HG02623 (cell line): ENCODE data around the gene AATK.
"Not testable (repeated sequence)": the region's sequence is repeated elsewhere in the genome, so short reads cannot be mapped to it uniquely, and the experiment has no call there.

Source experiments
- ATAC-seq: cut with Tn5 transposase; IDR thresholded peaks from one replicate; pipeline ENCODE4 v1.9.1; 2021; ENCODE audit warnings: moderate library complexity; ENCODE audit not compliant: unreplicated experiment

The AATK gene

DNA sequence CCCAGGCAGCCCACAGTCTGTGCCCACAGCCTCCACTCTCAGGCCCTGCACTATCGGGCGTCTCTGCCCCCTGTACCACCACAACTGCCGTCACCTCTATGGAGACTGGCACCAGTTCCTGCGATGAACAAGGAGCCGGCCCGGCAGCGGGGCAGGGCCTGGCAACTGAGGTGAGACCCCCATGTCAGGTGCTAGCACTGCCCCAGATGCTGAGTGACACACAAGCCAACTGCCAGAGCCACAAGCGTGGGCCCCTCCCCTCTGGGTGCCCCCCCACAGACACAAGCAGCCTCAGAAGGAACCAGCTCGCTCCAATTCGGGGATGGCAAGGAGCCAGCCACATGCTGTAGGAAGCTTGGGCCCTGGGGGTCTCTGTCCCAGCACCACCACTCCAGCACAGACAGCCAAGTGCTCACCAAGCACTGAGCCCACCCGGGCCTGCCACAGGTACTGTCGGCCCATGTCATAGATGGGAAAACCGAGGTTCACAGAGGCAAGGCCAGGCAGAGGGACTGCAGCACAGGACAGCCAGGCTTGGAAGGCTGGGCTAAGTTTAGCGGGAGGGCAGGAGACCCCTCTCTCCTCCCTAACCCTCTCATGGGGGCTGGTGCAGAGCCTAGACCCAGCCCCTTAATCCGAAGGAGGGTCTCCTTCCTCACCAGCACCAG, 2.2 kb downstream of the AATK start:
- no peak for ATAC-seq

DNA sequence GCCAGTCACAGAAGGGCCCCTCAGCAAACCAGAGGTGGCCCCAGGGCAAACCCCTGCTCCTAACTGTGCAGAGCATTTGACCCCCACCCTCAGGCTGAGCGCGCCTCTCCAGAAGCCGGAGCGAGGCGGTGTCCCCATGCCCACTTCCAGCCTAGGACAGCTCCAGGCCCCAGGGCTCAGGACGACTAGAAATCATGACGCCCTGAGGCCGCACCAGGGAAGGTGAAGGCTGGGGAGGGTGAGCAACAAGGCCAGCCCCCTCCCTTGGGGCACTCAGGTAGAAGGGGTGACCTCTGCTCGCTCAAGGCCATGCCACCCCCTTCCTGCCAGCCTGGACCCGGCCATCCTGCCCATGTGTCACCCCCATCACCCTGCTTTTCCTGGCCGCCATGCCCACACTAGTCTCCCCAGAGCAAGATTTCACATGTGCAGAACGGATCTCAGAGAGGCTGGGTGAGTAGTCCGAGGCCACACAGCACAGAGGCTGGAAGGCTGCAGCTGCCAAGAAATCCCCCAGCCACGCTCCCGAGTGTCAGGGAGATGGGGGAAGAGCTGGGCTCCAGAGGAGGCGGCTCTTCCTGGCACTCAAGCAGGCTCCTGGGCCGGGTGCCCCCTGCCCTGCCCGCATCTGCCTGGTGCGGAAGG, 2.8 kb downstream of the AATK start:
- ATAC-seq = no peak

DNA sequence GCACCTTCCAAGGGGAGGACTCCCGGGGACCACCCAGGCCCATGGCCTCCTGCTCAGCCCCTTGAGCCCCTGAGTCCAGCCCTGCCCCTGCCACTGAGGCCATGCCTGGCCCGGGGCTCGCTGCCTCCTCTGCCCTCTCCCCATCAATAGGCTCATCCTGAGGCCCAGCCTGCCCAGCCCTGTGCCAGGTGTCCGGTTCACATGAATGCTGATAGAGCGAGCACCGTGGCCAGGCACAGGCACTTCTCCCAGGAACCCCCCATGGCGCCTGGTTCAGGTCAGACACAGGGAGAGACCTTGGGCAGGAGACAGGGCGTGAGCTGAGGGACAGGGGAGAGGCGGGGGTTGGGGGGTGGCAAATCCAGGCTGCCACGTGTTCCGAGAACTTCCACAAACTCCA, 3.5 kb downstream of the AATK start:
- ATAC-seq = no peak

DNA sequence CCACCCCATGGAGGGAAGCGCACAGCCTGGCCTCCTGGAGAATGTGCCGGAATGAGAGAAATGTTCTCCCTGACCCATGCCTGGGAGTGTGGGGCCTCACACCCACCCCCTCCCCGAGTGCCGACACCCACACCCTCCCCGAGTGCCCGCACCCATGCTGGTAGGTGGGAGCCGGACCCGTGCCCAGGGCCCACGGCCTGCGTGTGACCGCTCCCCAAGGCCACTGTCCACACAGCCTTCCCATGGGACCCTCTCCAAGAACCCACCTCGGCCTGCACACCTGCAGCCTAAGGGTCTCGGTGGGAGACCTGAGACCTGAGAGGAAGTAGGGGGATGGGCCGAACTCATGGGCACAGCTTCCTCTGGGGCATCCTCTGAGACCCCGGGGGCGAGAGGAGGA, 4.0 kb downstream of the AATK start:
- ATAC-seq = no peak

DNA sequence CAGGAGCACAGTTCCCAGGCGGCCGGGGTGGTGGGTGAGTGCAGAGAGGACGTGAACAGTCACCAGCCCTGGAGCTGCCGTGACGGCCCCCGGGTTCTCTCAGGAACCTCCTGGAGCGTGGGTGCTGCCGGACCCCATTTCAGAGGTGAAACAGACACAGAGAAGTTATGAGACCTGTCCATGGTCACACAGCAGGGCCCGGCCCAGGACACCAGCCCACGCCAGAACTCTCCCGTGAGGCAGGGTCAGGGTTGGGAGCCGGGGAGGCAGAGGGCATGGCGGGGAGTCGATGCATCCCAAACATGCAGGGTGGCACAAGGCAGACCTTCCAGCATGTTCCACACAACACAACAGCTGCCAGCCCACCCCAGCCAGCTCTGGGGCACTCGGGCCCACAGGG, 4.5 kb downstream of the AATK start:
- no peak for ATAC-seq

DNA sequence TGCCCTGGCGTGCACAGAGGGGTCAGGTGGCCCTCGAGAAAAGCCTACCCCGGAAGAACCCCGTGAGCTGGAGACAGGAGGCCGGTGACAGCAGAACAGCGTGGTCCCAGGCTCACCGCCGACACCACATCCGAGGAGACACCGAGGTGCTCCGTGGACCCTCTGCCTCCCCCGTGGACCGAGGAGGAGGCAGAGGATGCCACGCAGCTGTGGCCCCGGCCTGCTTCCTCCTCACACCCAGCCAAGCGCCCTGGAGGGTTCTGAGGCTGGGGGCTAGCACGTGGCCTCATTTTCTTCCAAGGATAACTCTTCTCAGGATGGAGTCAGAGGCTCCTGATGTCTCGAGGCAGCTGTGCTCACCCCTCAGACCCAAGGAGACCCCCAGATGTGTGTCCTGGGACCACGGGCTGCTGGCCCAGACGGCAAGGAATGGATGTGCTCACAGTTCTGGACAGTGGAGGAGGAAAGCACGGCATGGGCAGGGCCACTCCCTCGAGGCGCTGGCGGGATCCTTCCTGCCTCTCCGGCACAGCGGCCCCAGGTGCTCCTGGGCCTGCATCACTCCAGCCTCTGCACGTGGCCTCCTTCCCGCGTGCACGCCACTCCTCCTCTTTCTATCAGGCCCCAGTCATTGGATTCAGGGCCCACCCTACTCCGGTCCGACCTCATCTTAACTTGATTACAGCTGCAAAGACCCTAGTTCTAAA, 5.1 kb downstream of the AATK start:
- no peak for ATAC-seq

DNA sequence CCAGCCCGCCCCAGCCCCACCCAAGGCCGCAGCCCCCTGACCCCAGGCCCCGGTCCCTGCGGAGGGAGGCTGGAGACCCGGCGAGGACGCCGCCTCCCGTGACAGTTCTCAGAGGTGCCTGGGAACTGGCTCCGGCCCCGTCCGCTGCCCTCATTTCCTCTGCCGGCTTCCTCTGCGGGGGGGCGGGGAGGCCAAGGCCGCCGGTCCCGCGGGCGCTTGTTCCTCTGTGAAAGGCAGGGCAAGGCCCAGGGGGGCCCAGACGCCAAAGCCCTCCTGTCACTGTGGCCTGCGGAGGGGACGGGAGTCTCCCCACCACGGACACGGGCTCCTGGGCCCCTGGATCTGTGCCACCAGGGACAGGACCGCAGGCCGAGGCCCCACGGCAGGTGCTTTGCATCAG, 5.7 kb downstream of the AATK start:
- ATAC-seq = no peak

DNA sequence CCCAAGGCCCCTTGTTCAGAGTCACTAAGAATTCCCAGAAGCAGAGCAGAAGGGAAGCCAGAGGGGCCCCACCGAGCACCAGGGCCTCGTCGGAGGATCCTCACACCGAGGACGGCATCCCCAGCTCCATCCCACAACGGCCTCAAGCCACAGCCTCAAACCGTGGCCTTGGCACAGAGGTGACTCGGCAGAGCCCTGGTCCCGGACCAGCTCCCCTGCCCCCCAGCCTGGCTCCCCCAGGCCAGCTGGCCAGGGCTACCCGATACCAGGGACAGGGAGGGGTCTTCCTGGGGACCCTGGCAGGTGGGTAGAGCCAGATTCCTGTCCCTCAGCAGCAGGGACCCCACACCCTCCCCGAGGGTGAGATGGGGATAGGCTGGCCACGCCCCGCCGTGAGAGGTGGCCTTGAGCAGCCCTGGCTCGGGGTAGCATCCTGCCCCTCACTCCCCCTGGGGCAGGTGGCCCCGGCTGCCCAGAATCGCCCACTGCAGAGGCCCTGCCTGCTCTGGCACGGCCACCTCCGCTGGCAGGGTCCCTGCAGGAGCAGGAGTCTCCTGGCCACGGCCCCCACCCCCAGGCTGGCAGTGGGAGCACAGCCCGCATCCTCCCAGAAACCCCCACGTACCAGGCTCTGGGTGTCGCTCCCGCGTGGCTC, 6.3 kb downstream of the AATK start:
- ATAC-seq = no peak

DNA sequence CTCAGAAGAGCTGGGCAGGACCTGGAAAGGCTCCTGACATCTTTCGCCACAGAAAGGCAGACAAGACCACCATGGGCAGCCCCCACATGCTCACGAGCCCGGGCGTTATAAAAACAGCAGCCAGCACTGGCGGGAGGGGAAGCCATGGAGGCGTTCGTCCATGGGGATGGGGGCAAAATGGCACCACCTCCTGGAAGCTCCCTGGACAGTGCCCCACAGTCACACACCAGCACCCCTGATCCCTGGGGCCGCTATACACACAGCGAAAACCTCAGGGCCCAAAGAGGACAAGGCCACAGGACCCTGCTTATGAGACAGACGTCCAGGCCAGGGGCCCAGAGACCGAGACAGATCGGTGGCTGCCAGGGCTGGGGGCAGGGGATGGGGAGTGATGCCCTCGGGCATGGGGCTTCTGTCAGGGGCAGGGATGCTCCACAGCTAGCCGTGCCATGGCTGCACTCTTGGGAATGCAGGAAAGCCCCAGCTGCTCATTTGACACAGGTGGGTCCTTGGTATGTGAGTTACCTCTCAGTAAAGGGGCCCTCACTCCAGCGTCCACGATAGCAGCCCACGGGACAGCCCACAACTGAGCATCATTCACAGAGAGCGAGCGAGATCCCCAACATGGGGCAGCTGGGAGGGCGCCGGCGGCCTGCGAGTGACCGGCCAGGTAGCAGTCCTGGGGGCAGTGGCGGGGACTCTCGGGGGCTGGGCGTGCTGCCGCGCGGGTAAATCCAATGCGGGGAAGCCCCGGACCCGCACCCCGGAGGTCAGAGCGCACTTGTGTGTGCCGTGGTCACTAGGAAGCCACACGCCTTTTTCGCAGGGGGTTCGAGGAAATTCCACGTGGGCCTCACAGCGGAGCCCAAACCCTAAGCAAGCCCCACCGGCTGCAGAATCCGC, 7.1 kb downstream of the AATK start:
- ATAC-seq = no peak

DNA sequence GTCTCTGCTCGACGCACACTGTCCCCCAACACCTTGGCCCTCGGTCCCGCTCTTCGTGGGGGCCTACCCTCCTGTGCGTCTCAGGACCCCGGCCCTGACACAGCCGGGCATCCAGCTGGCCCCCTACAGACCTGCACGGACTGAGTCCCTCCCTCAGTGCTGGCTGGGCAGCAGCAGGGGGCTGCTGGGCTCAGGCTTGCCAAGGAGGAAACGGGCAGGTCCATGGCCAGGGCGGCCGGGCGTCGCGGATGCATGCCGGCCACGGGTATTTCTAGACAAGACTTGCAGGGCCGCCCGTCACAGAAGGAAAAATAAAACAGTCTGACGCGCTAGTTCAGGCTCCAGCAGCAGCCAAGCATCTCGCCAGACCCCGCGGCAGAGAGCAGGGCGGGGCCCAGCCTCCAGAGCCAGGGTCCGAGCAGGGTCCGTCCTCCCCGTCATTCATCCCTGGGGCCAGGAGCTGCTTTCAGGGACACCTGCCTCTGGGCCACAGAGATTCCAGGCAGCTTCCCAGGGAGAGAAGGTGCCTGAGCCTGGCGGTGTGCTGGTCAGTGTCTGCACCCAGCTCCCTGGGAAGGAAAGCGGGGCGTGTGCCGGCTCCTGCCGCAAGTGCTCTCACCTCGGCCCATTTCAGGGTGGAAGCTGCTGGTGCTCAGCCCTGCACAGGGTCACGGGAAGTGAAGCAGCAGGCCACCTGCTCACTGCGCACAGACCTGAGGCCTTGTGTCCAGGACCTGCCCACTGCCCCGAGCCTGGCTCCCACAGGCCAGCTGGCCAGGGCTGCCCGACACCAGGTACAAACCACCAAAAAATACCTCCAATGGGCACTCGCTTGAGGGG, 8.0 kb downstream of the AATK start:
- no peak for ATAC-seq

DNA sequence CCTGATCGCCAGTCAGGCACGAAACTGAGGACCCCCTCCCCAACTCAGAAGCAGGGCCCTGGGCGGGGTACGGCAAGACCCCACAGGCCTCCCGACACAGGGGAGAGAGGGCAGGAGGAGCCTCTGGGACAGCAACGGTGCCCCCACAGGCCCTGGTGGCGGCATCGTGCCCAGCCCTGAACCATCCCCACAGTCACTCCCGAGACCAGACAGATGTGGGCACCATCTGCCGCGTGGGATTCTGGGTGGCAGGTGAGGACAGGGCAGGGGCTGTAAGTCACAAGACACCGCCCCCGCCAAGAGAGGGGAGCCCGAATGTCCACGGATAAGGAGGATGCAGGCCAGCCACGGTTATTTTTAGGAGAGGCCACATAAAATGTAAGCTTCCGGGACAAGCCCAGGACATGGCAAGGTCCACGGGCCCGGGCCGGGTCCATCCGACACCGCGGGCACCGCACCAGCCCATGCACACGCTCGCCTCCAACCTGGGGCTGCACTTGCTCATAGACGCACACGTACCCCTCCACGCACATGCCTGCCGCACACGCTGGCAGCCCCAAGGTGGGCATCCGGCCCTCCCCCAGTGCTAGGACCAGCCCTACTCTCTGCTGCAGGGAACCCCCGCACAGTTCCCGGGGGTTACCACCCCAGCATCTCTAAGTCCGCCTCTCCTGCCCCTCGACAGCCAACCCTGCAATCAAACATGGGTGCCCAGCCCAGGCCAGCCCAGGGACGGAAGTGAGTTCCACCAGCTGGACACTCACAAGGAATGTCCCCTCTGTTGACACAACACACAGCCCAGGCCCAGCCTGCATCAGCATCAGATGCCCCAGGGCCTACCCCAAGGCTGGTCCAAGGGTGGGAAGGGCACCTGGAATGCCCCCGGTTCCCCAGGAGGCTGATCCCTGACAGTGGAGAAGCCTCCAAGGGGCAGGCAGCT, 8.9 kb downstream of the AATK start:
- no peak for ATAC-seq

DNA sequence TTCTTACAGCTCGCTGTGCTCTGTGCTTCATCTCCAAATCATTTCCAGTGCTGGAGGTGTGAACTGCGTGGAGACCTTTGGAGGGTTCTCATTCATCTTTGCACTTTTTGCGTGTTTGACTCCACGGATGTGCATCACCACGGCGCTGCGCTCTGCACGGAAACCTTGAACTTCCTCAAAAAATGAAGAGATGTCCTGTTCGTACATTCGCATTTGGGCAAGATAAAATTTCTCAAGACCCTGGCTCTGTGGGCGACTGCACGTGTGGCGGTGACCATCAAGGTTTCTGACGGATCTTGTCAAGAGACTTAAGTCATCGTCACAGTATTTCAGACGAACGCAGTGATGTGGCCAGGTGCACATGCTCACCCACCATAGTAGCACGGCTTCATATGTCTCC, 11.1 kb downstream of the AATK start:
- ATAC-seq = no peak

DNA sequence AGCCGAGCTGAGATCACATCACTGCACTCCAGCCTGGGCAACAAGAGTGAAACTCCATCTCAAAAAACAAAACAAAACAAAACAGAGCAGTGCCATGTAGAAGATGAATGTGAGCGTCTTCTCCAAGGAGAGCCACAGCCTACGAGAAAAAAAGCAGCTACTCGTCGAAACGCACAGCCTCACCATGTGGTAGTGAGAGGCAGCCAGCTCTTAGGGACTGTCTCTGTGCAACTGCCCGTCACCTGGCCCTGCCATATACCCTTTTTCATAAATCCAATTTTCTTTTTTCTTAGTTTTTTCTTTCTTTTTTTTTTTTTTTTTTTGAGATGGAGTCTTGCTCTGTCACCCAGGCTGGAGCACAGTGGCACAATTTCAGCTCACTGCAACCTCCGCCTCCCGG, 12.0 kb downstream of the AATK start:
- not testable (repeated sequence) for ATAC-seq

DNA sequence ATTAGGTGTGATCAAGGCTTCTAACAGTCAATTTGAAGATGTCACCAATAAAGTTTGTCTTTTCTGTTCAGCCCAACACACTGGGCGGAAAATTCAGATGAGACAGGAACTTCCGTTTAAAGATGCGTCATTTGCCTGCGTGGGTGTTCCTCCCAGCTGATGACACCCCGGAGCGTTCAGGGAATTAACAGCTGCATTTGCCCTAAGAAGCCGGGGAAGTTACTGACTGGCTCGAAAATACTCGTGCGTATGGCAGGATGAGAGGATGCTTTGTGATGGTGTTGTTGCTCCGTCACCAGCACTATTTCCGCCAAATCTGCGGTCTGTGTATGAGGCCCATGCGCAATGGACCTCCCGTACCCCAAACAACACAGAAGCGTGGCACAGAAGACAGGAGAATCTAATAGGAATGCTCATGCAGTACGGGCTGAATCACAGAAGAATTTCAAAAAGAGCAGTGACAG, 12.6 kb downstream of the AATK start:
- ATAC-seq = no peak

DNA sequence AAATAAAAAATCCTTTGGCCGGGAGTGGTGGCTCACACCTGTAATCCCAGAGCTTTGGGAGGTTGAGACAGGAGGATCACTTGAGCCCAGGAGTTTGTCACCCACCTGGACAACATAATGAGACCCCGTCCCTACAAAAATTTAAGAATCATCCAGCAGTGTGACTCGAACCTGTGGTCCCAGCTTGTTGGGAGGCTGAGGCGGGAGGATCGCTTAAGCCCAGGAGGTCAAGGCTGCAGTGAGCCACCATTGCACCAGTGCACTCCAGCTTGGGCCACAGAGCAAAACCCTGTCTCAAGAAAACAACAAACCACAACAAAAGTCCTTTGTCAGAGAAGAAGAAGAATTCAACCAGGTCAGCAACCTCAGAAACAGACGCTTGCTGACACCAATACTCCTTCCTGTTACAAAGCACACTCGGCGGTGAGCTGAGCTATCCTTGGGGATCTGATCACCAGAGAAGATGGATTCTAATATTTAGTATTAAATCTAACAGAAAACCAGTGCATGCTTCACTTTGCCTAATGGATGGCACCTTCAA, 13.7 kb downstream of the AATK start:
- no peak for ATAC-seq

DNA sequence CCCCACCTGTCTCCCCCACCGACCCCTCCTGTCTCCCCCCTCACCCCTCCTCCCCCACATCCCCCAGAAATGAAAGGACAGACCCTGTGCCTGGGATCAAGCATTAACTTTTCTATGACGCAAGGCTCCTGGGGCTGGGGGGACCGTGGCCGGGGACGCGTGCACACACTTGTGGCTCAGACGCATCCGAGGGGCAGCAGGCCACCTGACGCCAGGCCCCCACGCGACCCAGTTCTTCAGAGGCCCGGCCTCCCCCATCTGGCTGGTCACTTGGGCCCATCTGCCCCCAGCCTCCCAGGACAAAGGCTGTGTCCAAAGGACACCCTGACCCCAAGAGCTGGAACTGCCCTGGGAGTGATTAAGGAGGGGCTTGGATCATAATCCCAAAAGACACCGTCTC, 14.7 kb downstream of the AATK start:
- ATAC-seq = no peak

DNA sequence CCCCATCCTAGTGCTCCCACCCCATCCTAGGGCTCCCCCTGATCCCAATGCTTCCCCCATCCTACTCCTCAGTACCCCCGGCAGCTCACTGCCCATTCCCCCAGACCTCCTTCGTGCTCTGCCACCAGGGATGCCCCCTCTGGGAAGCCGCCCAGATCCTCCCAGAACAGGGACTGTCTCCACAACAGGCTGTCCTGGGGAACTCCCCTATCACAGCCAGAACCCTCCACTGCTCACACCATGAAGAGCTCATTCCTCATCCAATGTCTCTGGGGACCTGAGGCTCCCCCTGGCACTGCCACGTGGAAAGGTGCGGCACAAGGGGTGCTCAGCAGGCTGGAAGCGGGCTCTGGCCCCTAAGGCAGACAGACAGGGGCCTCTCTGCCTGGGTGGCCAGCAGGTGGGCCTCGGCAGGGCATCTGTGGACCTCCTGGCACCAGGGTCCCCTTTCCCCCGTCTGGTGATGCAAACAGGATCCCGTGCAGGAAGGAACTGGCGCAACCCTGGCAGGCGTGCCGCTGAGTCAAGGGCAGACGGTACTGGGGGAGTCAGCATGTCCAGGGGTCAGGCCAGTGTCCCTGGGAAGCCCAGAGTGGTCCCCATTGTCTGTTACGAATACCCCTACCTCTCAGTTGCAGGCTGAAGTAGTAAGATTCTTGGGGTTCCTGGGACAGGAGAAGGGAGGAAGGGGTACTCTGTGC, 15.5 kb downstream of the AATK start:
- ATAC-seq = no peak

DNA sequence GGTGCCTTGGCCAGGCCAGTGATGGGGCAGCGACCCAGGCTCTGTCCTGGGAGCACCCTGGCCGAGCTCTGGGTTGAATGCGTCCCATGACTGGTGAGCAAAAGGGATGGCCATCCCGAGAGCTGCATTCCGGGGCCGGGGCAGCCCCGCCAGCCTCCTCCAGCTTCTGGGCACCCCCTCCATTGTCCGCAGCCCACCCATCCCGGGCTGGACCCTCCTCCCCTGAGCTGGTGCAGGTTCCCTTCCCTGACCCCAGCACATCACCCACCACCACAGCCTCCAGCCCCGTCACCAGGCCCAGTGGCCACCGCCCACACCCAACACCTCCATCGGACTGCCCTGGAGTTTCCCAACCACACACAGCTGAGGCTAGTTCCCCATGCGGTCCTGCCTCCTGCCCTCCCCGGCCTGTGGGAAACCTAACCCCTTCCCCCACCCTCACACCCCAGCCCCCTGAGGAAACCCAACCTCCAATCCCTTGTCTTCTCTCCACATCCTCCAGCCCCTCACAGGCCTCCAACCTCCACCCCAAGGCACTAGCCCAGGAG, 17.0 kb downstream of the AATK start:
- ATAC-seq = no peak
